ENCODE measurements around the gene NSMF.
"Not testable (repeated sequence)": the region's sequence is repeated elsewhere in the genome, so short reads cannot be mapped to it uniquely, and the experiment has no call there.

The NSMF gene

GRCh38 chr9:137411260-137411644 is 47.9 kb downstream of the NSMF start:
- DNase-seq (ENCODE audit: low read depth in 2 of 2), result no peak

- no peak for DNase-seq (ENCODE audit: low read depth in 2 of 2)
Observed at GRCh38 chr9:137410891-137411249, 48.3 kb downstream of the NSMF start.

- not testable (repeated sequence) for DNase-seq (ENCODE audit: low read depth in 2 of 2)
Observed at GRCh38 chr9:137410236-137410890, 48.8 kb downstream of the NSMF start.

GRCh38 chr9:137409515-137409914 is 49.6 kb downstream of the NSMF start:
- DNase-seq (ENCODE audit: low read depth in 2 of 2), result no peak

- DNase-seq (ENCODE audit: low read depth in 2 of 2), result no peak
Observed at GRCh38 chr9:137408651-137409405, 50.3 kb downstream of the NSMF start.

GRCh38 chr9:137407590-137408300 is 51.4 kb downstream of the NSMF start:
- no peak for DNase-seq (ENCODE audit: low read depth in 2 of 2)

- DNase-seq (ENCODE audit: low read depth in 2 of 2), result peak; percentile 52 to 55
Observed at GRCh38 chr9:137406876-137407589, 52.1 kb downstream of the NSMF start.

GRCh38 chr9:137406085-137406760 is 52.9 kb downstream of the NSMF start:
- no peak for DNase-seq (ENCODE audit: low read depth in 2 of 2)

- DNase-seq (ENCODE audit: low read depth in 2 of 2), result no peak
Observed at GRCh38 chr9:137405677-137406081, 53.5 kb downstream of the NSMF start.

- DNase-seq (ENCODE audit: low read depth in 2 of 2), result no peak
Observed at GRCh38 chr9:137404961-137405567, 54.1 kb downstream of the NSMF start.

- no peak for DNase-seq (ENCODE audit: low read depth in 2 of 2)
Observed at GRCh38 chr9:137403269-137403668, 55.9 kb downstream of the NSMF start.

GRCh38 chr9:137402746-137403145 is 56.4 kb downstream of the NSMF start:
- DNase-seq (ENCODE audit: low read depth in 2 of 2), result no peak

- no peak for DNase-seq (ENCODE audit: low read depth in 2 of 2)
Observed at GRCh38 chr9:137398561-137399468, 60.3 kb downstream of the NSMF start.

- peak in 1 of 2 donors; percentile 19 for DNase-seq (ENCODE audit: low read depth in 2 of 2)
Observed at GRCh38 chr9:137397675-137398423, 61.3 kb downstream of the NSMF start.

Measured in stimulated activated CD8-positive, alpha-beta memory T cell treated with anti-CD3 and anti-CD28 coated beads, Interleukin-2, amount 100 ng/mL, for 48 hours (primary cell).